Loucy (cell line): ENCODE data around the gene RUNX1.

Experiments used
- H2AFZ ChIP-seq: fragments of 200-600 bp; sonication (generic); 2 replicates; pipeline ENCODE4 v1.6.0; 2016; ENCODE audit warnings: antibody characterized with exemption, mild to moderate bottlenecking, low read length, moderate library complexity
- H3F3A ChIP-seq: fragments of 200-600 bp; 2 replicates; pipeline ENCODE4 v1.6.0; 2016; ENCODE audit warnings: antibody characterized with exemption, low read depth, mild to moderate bottlenecking
- H3K27me3 ChIP-seq: fragments of 200-600 bp; sonication (generic); 2 replicates; pipeline ENCODE4 v1.6.1; 2014; ENCODE audit warnings: low read length, mild to moderate bottlenecking; ENCODE audit not compliant: insufficient read depth, poor library complexity, severe bottlenecking
- H3K36me3 ChIP-seq: fragments of 200-600 bp; sonication (generic); 2 replicates; pipeline ENCODE4 v1.6.1; 2016; ENCODE audit warnings: low read length; ENCODE audit not compliant: insufficient read depth
- H3K4me1 ChIP-seq: fragments of 200-600 bp; sonication (generic); 2 replicates; pipeline ENCODE4 v1.5.1; 2014; ENCODE audit warnings: low read length, mild to moderate bottlenecking; ENCODE audit not compliant: insufficient read depth, poor library complexity, severe bottlenecking
- H3K4me2 ChIP-seq: fragments of 200-600 bp; sonication (generic); 2 replicates; pipeline ENCODE4 v1.6.0; 2014; ENCODE audit warnings: antibody characterized with exemption, low read length, low read depth, mild to moderate bottlenecking; ENCODE audit not compliant: poor library complexity, severe bottlenecking
- H3K4me3 ChIP-seq: fragments of 200-600 bp; sonication (generic); 2 replicates; pipeline ENCODE4 v1.5.1; 2014; ENCODE audit warnings: low read length, mild to moderate bottlenecking, mixed read lengths; ENCODE audit not compliant: poor library complexity, severe bottlenecking
- H3K79me2 ChIP-seq: fragments of 200-600 bp; sonication (generic); 2 replicates; pipeline ENCODE4 v1.6.1; 2014; ENCODE audit warnings: low read length; ENCODE audit not compliant: insufficient read depth
- H3K9ac ChIP-seq: fragments of 200-600 bp; sonication (generic); 2 replicates; pipeline ENCODE4 v1.6.0; 2014; ENCODE audit warnings: mild to moderate bottlenecking, low read depth, low read length, moderate library complexity; ENCODE audit not compliant: poor library complexity, severe bottlenecking
- H3K9me2 ChIP-seq: fragments of 200-600 bp; sonication (generic); replicated peaks from 2 replicates; pipeline ENCODE4 v1.6.1; 2016; ENCODE audit warnings: low read depth, low read length, mixed read lengths
- H3K9me3 ChIP-seq: fragments of 200-600 bp; sonication (generic); 2 replicates; pipeline ENCODE4 v1.6.1; 2014; ENCODE audit warnings: mild to moderate bottlenecking, antibody characterized with exemption, low read length, low read depth; ENCODE audit not compliant: insufficient read depth
- H4K20me1 ChIP-seq: fragments of 200-600 bp; sonication (generic); 2 replicates; pipeline ENCODE4 v1.6.0; 2014; ENCODE audit warnings: antibody characterized with exemption, low read length, mild to moderate bottlenecking; ENCODE audit not compliant: insufficient read depth, poor library complexity, severe bottlenecking
- EZH2phosphoT487 ChIP-seq: fragments of 200-600 bp; IDR thresholded peaks from 2 replicates; pipeline ENCODE4 v1.6.1; 2018; ENCODE audit warnings: antibody characterized with exemption, mild to moderate bottlenecking, moderate library complexity, borderline replicate concordance
- TF ChIP-seq, protein P1 (sequence below): fragments of 200-600 bp; sonication (generic); conservative IDR thresholded peaks from 2 replicates; pipeline ENCODE4 v1.5.1; 2014; ENCODE audit warnings: mild to moderate bottlenecking, antibody characterized with exemption, low read length

RUNX1 gene

GRCh38 chr21:35084869-35085268, 35.8 kb upstream of the RUNX1 start:
- no peaks in the 10 kb centered on the region for H3K27me3 ChIP-seq
- H3K9me2 ChIP-seq: no peaks in the 10 kb centered on the region
- H3K9ac ChIP-seq: no peak overlapping the region
- TF ChIP-seq EZH2phosphoT487: no peak
- TF ChIP-seq, protein P1, sequence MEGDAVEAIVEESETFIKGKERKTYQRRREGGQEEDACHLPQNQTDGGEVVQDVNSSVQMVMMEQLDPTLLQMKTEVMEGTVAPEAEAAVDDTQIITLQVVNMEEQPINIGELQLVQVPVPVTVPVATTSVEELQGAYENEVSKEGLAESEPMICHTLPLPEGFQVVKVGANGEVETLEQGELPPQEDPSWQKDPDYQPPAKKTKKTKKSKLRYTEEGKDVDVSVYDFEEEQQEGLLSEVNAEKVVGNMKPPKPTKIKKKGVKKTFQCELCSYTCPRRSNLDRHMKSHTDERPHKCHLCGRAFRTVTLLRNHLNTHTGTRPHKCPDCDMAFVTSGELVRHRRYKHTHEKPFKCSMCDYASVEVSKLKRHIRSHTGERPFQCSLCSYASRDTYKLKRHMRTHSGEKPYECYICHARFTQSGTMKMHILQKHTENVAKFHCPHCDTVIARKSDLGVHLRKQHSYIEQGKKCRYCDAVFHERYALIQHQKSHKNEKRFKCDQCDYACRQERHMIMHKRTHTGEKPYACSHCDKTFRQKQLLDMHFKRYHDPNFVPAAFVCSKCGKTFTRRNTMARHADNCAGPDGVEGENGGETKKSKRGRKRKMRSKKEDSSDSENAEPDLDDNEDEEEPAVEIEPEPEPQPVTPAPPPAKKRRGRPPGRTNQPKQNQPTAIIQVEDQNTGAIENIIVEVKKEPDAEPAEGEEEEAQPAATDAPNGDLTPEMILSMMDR: no peak
- H2AFZ ChIP-seq: no peak overlapping the region
- no peaks in the 10 kb centered on the region for H3K9me3 ChIP-seq
- H3K36me3 ChIP-seq: no peaks in the 10 kb centered on the region
- no peak overlapping the region for H3K4me3 ChIP-seq
- H3K79me2 ChIP-seq: no peaks in the 10 kb centered on the region
- H3K4me2 ChIP-seq: no peak overlapping the region
- no peaks in the 10 kb centered on the region for H4K20me1 ChIP-seq
- H3F3A ChIP-seq: no peaks in the 10 kb centered on the region
- no peaks in the 10 kb centered on the region for H3K4me1 ChIP-seq

DNA sequence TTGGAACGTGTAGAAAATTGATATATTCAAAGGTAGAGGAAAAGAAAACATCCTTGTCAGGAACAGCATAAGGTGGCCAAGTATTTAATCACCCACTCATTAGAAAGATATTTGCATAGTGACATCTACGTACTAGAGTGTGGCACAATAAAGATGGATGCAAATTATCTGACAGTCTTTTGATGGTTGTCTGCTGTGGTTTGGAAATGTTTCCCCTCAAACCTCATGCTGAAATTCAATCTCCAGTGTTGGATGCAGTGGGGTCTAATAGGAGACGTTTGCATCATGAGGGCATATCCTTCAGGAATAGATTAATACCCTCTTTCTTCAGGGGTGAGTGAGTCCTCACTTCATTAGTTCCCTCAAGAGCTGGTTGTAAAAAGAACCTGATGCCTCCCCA, 34.1 kb upstream of the RUNX1 start:
- Histone ChIP-seq H4K20me1 (no peaks in the 10 kb centered on the region), H3K4me2 (no peak overlapping the region), H3F3A (no peaks in the 10 kb centered on the region), H3K9me2 (no peaks in the 10 kb centered on the region), H3K4me1 (no peaks in the 10 kb centered on the region), H3K79me2 (no peaks in the 10 kb centered on the region), H3K9me3 (no peaks in the 10 kb centered on the region), H3K4me3 (no peak overlapping the region), H3K9ac (no peak overlapping the region), H2AFZ (no peak overlapping the region), H3K36me3 (no peaks in the 10 kb centered on the region), H3K27me3 (no peaks in the 10 kb centered on the region)
- TF ChIP-seq, protein P1: no peak
- TF ChIP-seq EZH2phosphoT487: no peak

DNA sequence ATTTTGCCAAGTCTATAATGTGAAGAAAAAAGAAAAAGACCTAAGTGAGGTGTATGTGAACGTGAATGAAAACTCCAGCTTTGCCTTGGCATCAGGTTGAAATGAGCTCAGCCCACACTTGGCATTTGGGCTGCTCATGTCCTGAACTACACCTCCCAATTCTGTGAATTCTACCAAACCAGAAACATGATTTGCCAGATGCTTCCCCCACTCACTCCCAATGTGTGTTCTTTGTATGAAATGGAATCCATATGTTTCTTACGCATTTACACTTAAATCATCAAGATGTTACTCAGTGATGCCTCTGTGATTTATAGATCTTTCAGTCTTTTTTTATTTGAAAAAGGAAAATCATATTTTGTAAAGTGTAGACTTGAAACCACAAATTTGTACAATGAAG, 32.8 kb upstream of the RUNX1 start:
- Histone ChIP-seq H3K9me3 (no peaks in the 10 kb centered on the region), H3K4me1 (no peaks in the 10 kb centered on the region), H3K9me2 (no peaks in the 10 kb centered on the region), H3K79me2 (no peaks in the 10 kb centered on the region), H2AFZ (no peak overlapping the region), H3F3A (no peaks in the 10 kb centered on the region), H3K9ac (no peak overlapping the region), H3K4me3 (no peak overlapping the region), H3K4me2 (no peak overlapping the region), H3K36me3 (no peaks in the 10 kb centered on the region), H3K27me3 (no peaks in the 10 kb centered on the region), H4K20me1 (no peaks in the 10 kb centered on the region)
- TF ChIP-seq, protein P1: no peak
- TF ChIP-seq EZH2phosphoT487: no peak
